Prostate gland (tissue), 2 donors: Measurements from ENCODE around the gene SLC2A6. TPM values are rescaled to one million over a fixed set of nuclear protein-coding genes. Genes with fewer than 3 reads are reported as not detected.

Source experiments
- DNase-seq: peaks from one replicate; pipeline ENCODE4 v3.0.0-alpha.2; 2019; ENCODE audit warnings: low spot score
- H3K27ac ChIP-seq, 2 donors: fragments of 200-600 bp; sonication (generic); 2 replicates each; pipeline ENCODE4 v1.5.1; 2017 to 2019
- H3K27me3 ChIP-seq: fragments of 200-600 bp; sonication (generic); replicated peaks from 2 replicates; pipeline ENCODE4 v1.5.1; 2019; ENCODE audit not compliant: insufficient read depth
- H3K36me3 ChIP-seq, 2 donors: fragments of 200-600 bp; sonication (generic); 1 replicate in 1 of 2; 2 replicates in 1 of 2; pipeline versions ENCODE4 v1.5.1 to v1.8.1; 2017 to 2019
- H3K4me1 ChIP-seq: fragments of 200-600 bp; sonication (generic); replicated peaks from 2 replicates; pipeline ENCODE4 v1.5.1; 2019
- H3K4me3 ChIP-seq, 2 donors: fragments of 200-600 bp; sonication (generic); 2 replicates each; pipeline ENCODE4 v1.5.1; 2017 to 2019
- H3K9me3 ChIP-seq: fragments of 200-600 bp; sonication (generic); 2 replicates; pipeline ENCODE4 v1.5.1; 2017
- POLR2A ChIP-seq: fragments of 450-650 bp; IDR thresholded peaks from one replicate; pipeline ENCODE4 v1.6.1; 2016; ENCODE audit warnings: antibody characterized with exemption, mild to moderate bottlenecking
- POLR2AphosphoS5 ChIP-seq: sonication (generic); formaldehyde crosslinking; IDR thresholded peaks from one replicate; pipeline ENCODE4 v1.6.1; 2017; ENCODE audit warnings: antibody characterized with exemption
- WGBS: methylation state at CpG from one replicate; pipeline ENCODE4 v1.1.5; 2018; 5-methylcytosine and 5-hydroxymethylcytosine counted together
- intact Hi-C: fragments of 100-400 bp; cut with DNase I; formaldehyde crosslinking; loops from one replicate; pipeline ENCODE4 v1.14.2; 2022
- total RNA-seq, 2 donors: library from RNA; depleted of rRNA; stranded (reverse); fragments of >200 nt; gene quantifications; one replicate each; pipeline ENCODE4 v1.1.0, GENCODE V29; 2016
- TF ChIP-seq, protein P1 (sequence below), 4 experiments: fragments of 200-600 bp in 2 of 4; fragments of 450-650 bp in 2 of 4; sonication (generic) in 2 of 4; IDR thresholded peaks; 1 replicate in 3 of 4; 2 replicates in 1 of 4; pipeline ENCODE4 v1.5.1; 2016 to 2019; ENCODE audit warnings: antibody characterized with exemption in 4 of 4, mild to moderate bottlenecking in 2 of 4, moderate library complexity in 2 of 4

Gene SLC2A6
- total RNA-seq, 2 donors from 2014 or later: 0.77 to 3.4 TPM

GRCh38 chr9:133426011-133426410 lies 52.9 kb downstream of the SLC2A6 start:
- TF ChIP-seq POLR2AphosphoS5 (no peak), POLR2A (no peak)
- TF ChIP-seq, protein P1, sequence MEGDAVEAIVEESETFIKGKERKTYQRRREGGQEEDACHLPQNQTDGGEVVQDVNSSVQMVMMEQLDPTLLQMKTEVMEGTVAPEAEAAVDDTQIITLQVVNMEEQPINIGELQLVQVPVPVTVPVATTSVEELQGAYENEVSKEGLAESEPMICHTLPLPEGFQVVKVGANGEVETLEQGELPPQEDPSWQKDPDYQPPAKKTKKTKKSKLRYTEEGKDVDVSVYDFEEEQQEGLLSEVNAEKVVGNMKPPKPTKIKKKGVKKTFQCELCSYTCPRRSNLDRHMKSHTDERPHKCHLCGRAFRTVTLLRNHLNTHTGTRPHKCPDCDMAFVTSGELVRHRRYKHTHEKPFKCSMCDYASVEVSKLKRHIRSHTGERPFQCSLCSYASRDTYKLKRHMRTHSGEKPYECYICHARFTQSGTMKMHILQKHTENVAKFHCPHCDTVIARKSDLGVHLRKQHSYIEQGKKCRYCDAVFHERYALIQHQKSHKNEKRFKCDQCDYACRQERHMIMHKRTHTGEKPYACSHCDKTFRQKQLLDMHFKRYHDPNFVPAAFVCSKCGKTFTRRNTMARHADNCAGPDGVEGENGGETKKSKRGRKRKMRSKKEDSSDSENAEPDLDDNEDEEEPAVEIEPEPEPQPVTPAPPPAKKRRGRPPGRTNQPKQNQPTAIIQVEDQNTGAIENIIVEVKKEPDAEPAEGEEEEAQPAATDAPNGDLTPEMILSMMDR (IDR thresholded peaks at IDR 0.05): no peak
- 89% methylated on average over 11 of the region's 11 CpGs for WGBS
- intact Hi-C loops: no loop called here

GRCh38 chr9:133425049-133425632 lies 53.8 kb downstream of the SLC2A6 start:
- H3K4me3 ChIP-seq: no peak overlapping the region
- intact Hi-C loops: no loop called here
- DNase-seq: no peak
- H3K27ac ChIP-seq: no peak overlapping the region
- H3K9me3 ChIP-seq: no peaks in the 10 kb centered on the region
- no peaks in the 10 kb centered on the region for H3K27me3 ChIP-seq
- no peaks in the 10 kb centered on the region for H3K4me1 ChIP-seq
- 93% methylated on average over 22 of the region's 22 CpGs for WGBS
- H3K36me3 ChIP-seq: no peaks in the 10 kb centered on the region
- TF ChIP-seq, protein P1 (IDR thresholded peaks at IDR 0.05): no peak
- TF ChIP-seq POLR2A (no peak), POLR2AphosphoS5 (no peak)

More at GRCh38 chr9:133426011-133426410, 52.9 kb downstream of the SLC2A6 start:
- H3K9me3 ChIP-seq: no peaks in the 10 kb centered on the region
- no peak for DNase-seq
- H3K36me3 ChIP-seq: no peaks in the 10 kb centered on the region
- no peaks in the 10 kb centered on the region for H3K4me1 ChIP-seq
- no peak overlapping the region for H3K4me3 ChIP-seq
- no peak overlapping the region for H3K27ac ChIP-seq
- no peaks in the 10 kb centered on the region for H3K27me3 ChIP-seq

DNA sequence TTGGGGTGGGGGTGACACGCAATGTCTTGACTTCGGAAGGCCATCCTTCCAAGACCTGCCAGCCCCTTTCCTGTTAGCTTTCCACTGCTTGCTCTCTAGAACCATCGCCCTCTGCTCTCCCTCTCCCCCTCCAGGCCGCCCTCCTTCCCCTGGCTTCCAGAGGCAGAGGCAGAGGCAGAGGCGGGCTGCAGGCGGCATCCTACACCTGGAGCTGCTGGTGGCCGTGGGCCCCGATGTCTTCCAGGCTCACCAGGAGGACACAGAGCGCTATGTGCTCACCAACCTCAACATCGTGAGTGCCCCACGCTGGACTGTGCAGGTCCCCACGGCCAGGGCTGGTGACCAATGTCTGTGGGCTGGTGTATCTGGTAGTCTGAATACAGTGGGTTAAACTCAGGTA lies 54.7 kb downstream of the SLC2A6 start:
- H3K9me3 ChIP-seq: no peaks in the 10 kb centered on the region
- H3K27me3 ChIP-seq: no peaks in the 10 kb centered on the region
- H3K27ac ChIP-seq: no peak overlapping the region
- WGBS: 94% methylated on average over 10 of the region's 12 CpGs
- H3K4me3 ChIP-seq: no peak overlapping the region
- H3K36me3 ChIP-seq: no peaks in the 10 kb centered on the region
- intact Hi-C loops: no loop called here
- H3K4me1 ChIP-seq: no peaks in the 10 kb centered on the region
- no peak for DNase-seq
- TF ChIP-seq POLR2A (no peak), POLR2AphosphoS5 (no peak)
- TF ChIP-seq, protein P1 (IDR thresholded peaks at IDR 0.05): no peak

DNA sequence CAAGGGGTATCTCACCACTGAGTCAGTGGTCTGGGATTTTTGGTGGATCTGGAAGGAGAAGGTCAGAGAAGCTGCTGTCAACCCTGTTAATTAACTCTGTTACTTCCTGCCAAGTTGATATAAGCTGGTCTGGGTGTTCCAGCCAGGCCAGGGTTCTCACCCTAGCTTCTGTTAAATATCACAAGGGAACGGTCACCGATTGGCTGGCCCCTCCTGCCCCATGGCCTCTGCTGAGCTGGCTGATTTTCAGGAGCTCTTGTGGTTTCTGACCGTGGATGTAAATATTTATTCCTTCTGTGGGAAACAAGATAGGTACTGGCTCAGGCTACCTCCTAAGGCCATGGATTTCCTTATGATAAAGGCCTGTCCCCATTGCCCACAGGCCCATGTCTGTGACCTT lies 55.7 kb downstream of the SLC2A6 start:
- no peak overlapping the region for H3K27ac ChIP-seq
- WGBS: 62% methylated on average over 3 of the region's 3 CpGs
- no peaks in the 10 kb centered on the region for H3K36me3 ChIP-seq
- H3K4me3 ChIP-seq: no peak overlapping the region
- DNase-seq: no peak
- intact Hi-C loops: no loop called here
- no peaks in the 10 kb centered on the region for H3K27me3 ChIP-seq
- no peaks in the 10 kb centered on the region for H3K9me3 ChIP-seq
- H3K4me1 ChIP-seq: no peaks in the 10 kb centered on the region
- TF ChIP-seq POLR2A: no peak
- TF ChIP-seq, protein P1 (IDR thresholded peaks at IDR 0.05): no peak
- no peak for TF ChIP-seq POLR2AphosphoS5
